ENCODE results near the gene DUSP3. TPM values are rescaled to one million over a fixed set of nuclear protein-coding genes. Genes with fewer than 3 reads are reported as not detected.

Gene DUSP3
- total and polyA plus RNA-seq, 7 donors = 32.3 to 140 (median 70.4) TPM

DNA sequence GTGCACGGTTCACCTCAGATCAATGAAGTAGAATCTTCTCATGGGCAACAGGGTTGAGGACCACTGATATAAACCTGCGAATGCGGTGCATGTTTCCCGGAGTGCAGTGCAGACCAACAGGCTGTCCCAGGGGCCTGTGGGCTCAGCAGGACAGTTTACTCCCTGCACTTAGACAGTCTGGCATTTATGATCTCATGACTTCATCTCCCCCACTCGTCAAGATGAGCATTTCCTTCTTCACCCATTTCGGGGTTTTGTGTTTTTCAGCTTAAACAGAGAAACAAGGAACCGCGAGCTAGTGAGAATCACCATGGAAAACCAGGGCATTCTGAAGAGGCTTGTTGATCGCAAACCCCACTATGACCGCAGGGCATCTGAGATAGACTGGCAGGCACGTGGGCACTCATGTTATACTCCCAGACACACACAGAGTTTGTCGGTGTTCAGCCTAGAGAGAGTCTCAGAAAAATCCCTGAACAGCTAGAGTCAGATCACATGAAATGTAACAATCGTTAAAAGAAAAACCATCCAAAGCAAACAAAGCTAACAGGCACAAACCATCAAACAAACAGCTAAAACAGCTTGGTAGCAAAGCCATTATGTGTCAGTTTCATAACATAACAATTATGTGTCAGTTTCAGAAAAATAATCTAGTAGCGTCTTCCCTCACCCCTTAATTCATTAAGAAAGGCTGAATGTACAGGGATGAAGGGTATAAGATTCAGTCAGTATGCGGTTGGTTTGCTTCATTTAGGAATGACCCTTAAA lies 4.3 kb upstream of the DUSP3 start:
- TF ChIP-seq POLR2A (IDR thresholded peaks at IDR 0.05) (no peak), POLR2AphosphoS5 (IDR thresholded peaks at IDR 0.05) (no peak)
- peaks cover 0 to 7% (median 0%) of the 10 kb centered on the region in 3 donors for H3K27me3 ChIP-seq
- H3K9me3 ChIP-seq = no peaks in the 10 kb centered on the region
- no peaks in the 10 kb centered on the region for H3K36me3 ChIP-seq
- intact Hi-C loops (cut with DNase I) = no loop called here
- H3K27ac ChIP-seq = no peak overlapping the region
- H3K4me1 ChIP-seq = peaks cover 0 to 8% (median 6%) of the 10 kb centered on the region in 4 donors
- no peak overlapping the region for H3K4me3 ChIP-seq
- 79 to 81% methylated on average over 15 of the region's 15 CpGs for WGBS, 2 donors
- DNase-seq = no peak

DNA sequence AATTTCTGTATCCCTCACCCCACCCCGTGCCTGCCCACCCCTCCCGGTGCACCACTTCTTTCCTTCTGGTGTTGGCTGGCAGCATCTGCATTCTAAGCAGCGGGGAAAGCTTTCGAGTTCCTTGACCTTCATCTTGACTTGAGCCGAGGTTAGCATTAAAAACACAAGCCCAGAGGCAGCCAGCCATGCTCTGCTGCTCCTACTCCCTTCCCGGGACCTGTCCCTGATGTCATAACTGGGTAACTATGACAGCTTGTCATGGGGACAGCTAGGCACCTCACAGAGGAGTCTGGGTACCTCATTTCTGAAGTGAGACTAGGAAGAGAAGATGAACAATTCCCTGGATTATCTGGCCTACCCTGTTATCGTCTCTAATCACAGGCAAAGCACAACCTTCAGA lies 1.4 kb upstream of the DUSP3 start, which contains the start of gene CFAP97D1:
CFAP97D1 (plus strand) TSS at position 301 of the 400 bp plus-strand sequence; CDS start at position 329, 28 bp downstream.
- peaks cover 0 to 7% (median 0%) of the 10 kb centered on the region in 3 donors for H3K27me3 ChIP-seq
- H3K4me1 ChIP-seq = peaks cover 0 to 35% (median 31%) of the 10 kb centered on the region in 4 donors
- H3K4me3 ChIP-seq = peak within 1 kb of the TSS; percentile 74 to 100 (median 82)
- H3K36me3 ChIP-seq = peaks cover 0 to 4% (median 0%) of the 10 kb centered on the region in 4 donors
- intact Hi-C loops (cut with DNase I) = no loop called here
- no peaks in the 10 kb centered on the region for H3K9me3 ChIP-seq
- WGBS, 2 donors = 55 to 62% methylated on average over 7 of the region's 7 CpGs
- DNase-seq = no peak
- TF ChIP-seq POLR2A (IDR thresholded peaks at IDR 0.05) (no peak), POLR2AphosphoS5 (IDR thresholded peaks at IDR 0.05) (no peak), EP300 (IDR thresholded peaks at IDR 0.05) (no peak)
- TF ChIP-seq, protein P1, sequence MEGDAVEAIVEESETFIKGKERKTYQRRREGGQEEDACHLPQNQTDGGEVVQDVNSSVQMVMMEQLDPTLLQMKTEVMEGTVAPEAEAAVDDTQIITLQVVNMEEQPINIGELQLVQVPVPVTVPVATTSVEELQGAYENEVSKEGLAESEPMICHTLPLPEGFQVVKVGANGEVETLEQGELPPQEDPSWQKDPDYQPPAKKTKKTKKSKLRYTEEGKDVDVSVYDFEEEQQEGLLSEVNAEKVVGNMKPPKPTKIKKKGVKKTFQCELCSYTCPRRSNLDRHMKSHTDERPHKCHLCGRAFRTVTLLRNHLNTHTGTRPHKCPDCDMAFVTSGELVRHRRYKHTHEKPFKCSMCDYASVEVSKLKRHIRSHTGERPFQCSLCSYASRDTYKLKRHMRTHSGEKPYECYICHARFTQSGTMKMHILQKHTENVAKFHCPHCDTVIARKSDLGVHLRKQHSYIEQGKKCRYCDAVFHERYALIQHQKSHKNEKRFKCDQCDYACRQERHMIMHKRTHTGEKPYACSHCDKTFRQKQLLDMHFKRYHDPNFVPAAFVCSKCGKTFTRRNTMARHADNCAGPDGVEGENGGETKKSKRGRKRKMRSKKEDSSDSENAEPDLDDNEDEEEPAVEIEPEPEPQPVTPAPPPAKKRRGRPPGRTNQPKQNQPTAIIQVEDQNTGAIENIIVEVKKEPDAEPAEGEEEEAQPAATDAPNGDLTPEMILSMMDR (IDR thresholded peaks at IDR 0.05) = no peak
- peak within 1 kb of the TSS; percentile 97 to 100 (median 100) for H3K27ac ChIP-seq

DNA sequence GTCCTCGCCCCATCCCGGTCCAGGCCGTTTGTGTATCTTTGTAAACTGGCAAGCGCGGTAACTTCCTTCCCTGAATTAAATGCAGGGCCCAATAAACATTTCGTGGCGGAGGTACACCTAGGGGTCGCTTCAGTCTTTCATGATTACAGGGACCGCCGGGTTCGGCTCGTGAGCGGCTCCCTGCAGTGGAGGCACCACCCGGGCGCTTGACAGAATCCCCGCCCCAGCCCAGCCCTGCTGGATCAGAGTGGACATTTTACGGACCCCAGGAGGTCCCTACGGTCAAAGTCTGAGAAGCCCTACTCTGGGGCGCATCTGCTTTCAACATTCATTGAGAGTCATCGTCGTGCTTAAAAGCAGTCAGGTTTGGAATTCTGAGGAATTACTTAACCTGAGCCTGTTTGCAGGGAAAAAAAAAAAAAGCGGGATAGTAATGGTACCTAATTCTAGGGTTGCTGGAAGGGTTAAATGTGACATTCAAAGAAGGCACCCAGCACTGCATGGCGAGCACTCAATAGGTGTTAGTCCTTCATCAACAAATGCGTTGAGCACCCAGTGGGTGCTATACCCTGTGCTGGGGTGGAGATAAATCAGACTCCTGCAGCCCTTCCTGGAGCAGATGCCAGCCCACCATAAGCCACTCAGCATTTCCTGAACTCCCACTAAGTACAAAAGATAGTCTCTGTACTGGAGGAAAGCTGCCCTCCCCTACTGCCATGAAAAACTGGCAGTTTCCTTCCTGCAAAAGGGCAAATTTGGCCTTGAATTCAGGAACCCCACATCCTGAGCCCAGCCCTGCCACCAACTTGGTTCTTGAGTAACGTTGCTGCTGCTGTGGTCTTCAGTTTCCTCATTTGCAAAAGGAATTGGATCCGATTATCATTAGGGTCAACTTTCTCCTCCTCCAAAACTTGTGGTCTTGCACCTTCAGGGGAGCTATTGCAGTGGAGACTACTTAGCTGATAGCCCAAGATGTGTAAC lies 658 bp upstream of the DUSP3 start:
- Histone ChIP-seq H3K4me3 (peak overlapping the region; percentile 74 to 100 (median 82)), H3K36me3 (peaks cover 2 to 11% (median 5%) of the 10 kb centered on the region in 4 donors), H3K27me3 (peaks cover 0 to 7% (median 0%) of the 10 kb centered on the region in 3 donors), H3K27ac (peak overlapping the region; percentile 97 to 100 (median 100)), H3K9me3 (no peaks in the 10 kb centered on the region), H3K4me1 (peaks cover 0 to 40% (median 32%) of the 10 kb centered on the region in 4 donors)
- intact Hi-C loops (cut with DNase I) = loop anchor here (5.0 to 10.0 kb wide), 3 partner anchors 53 to 395 kb away; partner anchors contain the start of genes CD300LG and MPP3
- TF ChIP-seq EP300 (IDR thresholded peaks at IDR 0.05) (no peak), POLR2AphosphoS5 (IDR thresholded peaks at IDR 0.05) (peak in 1 of 4 donors; percentile 70)
- TF ChIP-seq, protein P1 (IDR thresholded peaks at IDR 0.05) = no peak
- DNase-seq = peak; percentile 69
- WGBS, 2 donors = 6 to 9% methylated on average over 26 of the region's 26 CpGs

DNA sequence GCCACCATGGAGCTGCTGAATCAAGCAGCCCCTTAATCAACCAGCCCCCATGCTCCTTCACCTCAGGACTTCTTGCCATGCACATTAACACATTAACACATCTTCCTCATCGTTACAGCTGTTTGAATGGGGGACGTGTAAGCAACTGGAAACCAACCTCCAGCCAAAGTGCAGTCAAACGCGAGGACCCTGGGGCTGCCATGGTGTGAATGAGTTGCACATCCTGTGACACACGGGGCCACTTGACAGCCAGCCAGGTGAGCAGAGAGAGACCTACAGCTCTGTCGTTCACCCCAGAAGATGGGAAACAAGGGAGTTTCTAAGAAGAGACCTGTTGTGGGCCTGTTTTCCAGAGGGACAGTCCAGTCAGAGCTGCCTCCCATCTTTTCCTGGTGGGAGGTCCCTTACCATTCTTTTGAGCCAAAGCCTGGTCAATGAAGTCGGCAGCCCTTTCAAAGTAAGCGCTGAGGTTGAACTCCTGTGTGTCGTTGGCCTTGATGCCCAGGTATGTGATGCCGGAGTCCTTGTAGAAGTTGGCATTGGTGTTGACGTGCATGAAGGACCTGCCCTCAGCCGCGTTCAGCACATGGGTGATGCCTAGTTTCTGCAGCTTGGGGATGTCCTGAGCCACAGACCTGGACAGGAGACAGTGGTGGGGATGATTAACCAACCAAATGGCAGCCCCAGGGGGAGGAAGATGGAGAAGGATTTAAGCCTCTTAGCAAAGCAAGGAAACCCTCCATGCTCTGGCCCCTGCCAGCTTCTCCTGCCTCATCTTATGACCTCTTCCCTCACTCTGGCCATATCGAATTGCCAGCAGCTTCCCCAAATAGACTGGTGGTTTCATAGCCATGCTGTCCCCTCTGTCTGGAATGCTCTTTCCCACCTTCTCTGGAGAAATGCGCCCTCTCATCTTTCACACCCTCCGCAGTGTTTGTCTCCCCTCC lies 4.2 kb downstream of the DUSP3 start:
- peaks cover 0 to 54% (median 38%) of the 10 kb centered on the region in 4 donors for H3K4me1 ChIP-seq
- TF ChIP-seq, protein P1 (IDR thresholded peaks at IDR 0.05) = no peak
- TF ChIP-seq POLR2A (IDR thresholded peaks at IDR 0.05) (no peak), EP300 (IDR thresholded peaks at IDR 0.05) (no peak), POLR2AphosphoS5 (IDR thresholded peaks at IDR 0.05) (no peak)
- H3K9me3 ChIP-seq = no peaks in the 10 kb centered on the region
- no peak for DNase-seq
- peaks cover 31 to 59% (median 38%) of the 10 kb centered on the region in 4 donors for H3K36me3 ChIP-seq
- peak overlapping the region in 2 of 4 donors; percentile 1 to 100 for H3K27ac ChIP-seq
- intact Hi-C loops (cut with DNase I) = loop anchor here (5.0 to 10.0 kb wide), 3 partner anchors 58 to 390 kb away; partner anchors contain the start of genes CD300LG and MPP3
- WGBS, 2 donors = 93 to 96% methylated on average over 16 of the region's 16 CpGs
- no peaks in the 10 kb centered on the region for H3K27me3 ChIP-seq
- H3K4me3 ChIP-seq = no peak overlapping the region

Data from sigmoid colon (tissue), 7 donors.